Breast epithelium (tissue), 4 donors: ENCODE data around the gene ZNF407. TPM values are rescaled to one million over a fixed set of nuclear protein-coding genes. Genes with fewer than 3 reads are reported as not detected.

Experiments used
- DNase-seq, 2 donors: peaks; one replicate each; pipeline ENCODE4 v3.0.0-alpha.2; 2019; ENCODE audit warnings: low spot score in 2 of 2
- H3K27ac ChIP-seq, 2 donors: fragments of 200-600 bp; sonication (generic) in 1 of 2; one replicate each; pipeline ENCODE4 v1.5.1; 2016 to 2019; ENCODE audit warnings: mild to moderate bottlenecking in 1 of 2
- H3K27me3 ChIP-seq, 2 donors: fragments of 200-600 bp; sonication (generic) in 1 of 2; one replicate each; pipeline versions ENCODE4 v1.5.1 to v1.6.0; 2017 to 2019; ENCODE audit warnings: control low read depth in 1 of 2, mild to moderate bottlenecking in 1 of 2
- H3K36me3 ChIP-seq: fragments of 200-600 bp; one replicate; pipeline ENCODE4 v1.5.1; 2019
- H3K4me1 ChIP-seq, 2 donors: fragments of 200-600 bp; sonication (generic); one replicate each; pipeline ENCODE4 v1.5.1; 2016 to 2019; ENCODE audit warnings: control low read depth in 1 of 2
- H3K4me3 ChIP-seq, 3 donors: fragments of 200-600 bp; sonication (generic); 1 replicate in 2 of 3; 2 replicates in 1 of 3; pipeline ENCODE4 v1.5.1; 2016 to 2019; ENCODE audit warnings: mild to moderate bottlenecking in 3 of 3, moderate library complexity in 2 of 3
- H3K9me3 ChIP-seq, 2 donors: fragments of 200-600 bp; sonication (generic) in 1 of 2; one replicate each; pipeline ENCODE4 v1.5.1; 2016 to 2019; ENCODE audit warnings: control low read depth in 1 of 2
- CTCF ChIP-seq, 3 donors: fragments of 450-650 bp; IDR thresholded peaks; one replicate each; pipeline ENCODE4 v1.5.1; 2016 to 2017; ENCODE audit warnings: antibody characterized with exemption in 3 of 3, mild to moderate bottlenecking in 3 of 3, moderate library complexity in 3 of 3
- POLR2A ChIP-seq: fragments of 450-650 bp; IDR thresholded peaks from one replicate; pipeline ENCODE4 v1.6.1; 2016; ENCODE audit warnings: antibody characterized with exemption, mild to moderate bottlenecking, moderate library complexity
- POLR2AphosphoS5 ChIP-seq, 3 donors: sonication (generic); formaldehyde crosslinking; IDR thresholded peaks; one replicate each; pipeline ENCODE4 v1.6.1; 2017; ENCODE audit warnings: antibody characterized with exemption in 3 of 3
- intact Hi-C: fragments of 100-400 bp; cut with DNase I; formaldehyde crosslinking; loops from one replicate; pipeline ENCODE4 v1.15.1; 2023; ENCODE audit warnings: low total_unique reads
- total RNA-seq, 3 donors: library from RNA; depleted of rRNA; stranded (reverse); fragments of >200 nt; gene quantifications; one replicate each; pipeline ENCODE4 v1.1.0, GENCODE V29; 2016

ZNF407 gene
- total RNA-seq, 3 donors from 2014 or later: 14.9 to 30.1 (median 22.3) TPM

GRCh38 chr18:74995419-74995736 lies 397.7 kb downstream of the ZNF407 start:
- Histone ChIP-seq H3K27ac (no peak overlapping the region), H3K36me3 (no peaks in the 10 kb centered on the region), H3K27me3 (no peaks in the 10 kb centered on the region), H3K4me1 (no peaks in the 10 kb centered on the region), H3K9me3 (no peaks in the 10 kb centered on the region), H3K4me3 (no peak overlapping the region)
- intact Hi-C loops: loop anchor here (10.0 kb wide), 1 partner anchor 1401 kb away; no protein-coding TSS in a partner anchor
- TF ChIP-seq POLR2AphosphoS5 (IDR thresholded peaks at IDR 0.05) (no peak), POLR2A (no peak)
- no peak for DNase-seq

- intact Hi-C loops: loop anchor here (10.0 kb wide), 1 partner anchor 1401 kb away; no protein-coding TSS in a partner anchor
- no peak overlapping the region for H3K27ac ChIP-seq
Observed at GRCh38 chr18:74996055-74996454, 398.4 kb downstream of the ZNF407 start.

GRCh38 chr18:74996996-74997395 lies 399.3 kb downstream of the ZNF407 start:
- no peak for DNase-seq

More at GRCh38 chr18:74996055-74996454, 398.4 kb downstream of the ZNF407 start:
- no peaks in the 10 kb centered on the region for H3K27me3 ChIP-seq
- H3K4me3 ChIP-seq: no peak overlapping the region
- no peaks in the 10 kb centered on the region for H3K9me3 ChIP-seq
- no peaks in the 10 kb centered on the region for H3K4me1 ChIP-seq
- H3K36me3 ChIP-seq: no peaks in the 10 kb centered on the region
- TF ChIP-seq CTCF (IDR thresholded peaks at IDR 0.05) (no peak), POLR2AphosphoS5 (IDR thresholded peaks at IDR 0.05) (no peak), POLR2A (no peak)
- no peak for DNase-seq

GRCh38 chr18:75000920-75001319 lies 403.2 kb downstream of the ZNF407 start:
- Histone ChIP-seq H3K36me3 (no peaks in the 10 kb centered on the region), H3K27me3 (no peaks in the 10 kb centered on the region), H3K9me3 (no peaks in the 10 kb centered on the region), H3K4me3 (no peak overlapping the region), H3K4me1 (no peaks in the 10 kb centered on the region), H3K27ac (no peak overlapping the region)
- intact Hi-C loops: no loop called here
- DNase-seq: no peak
- TF ChIP-seq POLR2AphosphoS5 (IDR thresholded peaks at IDR 0.05) (no peak), CTCF (IDR thresholded peaks at IDR 0.05) (no peak), POLR2A (no peak)

More at GRCh38 chr18:74996996-74997395, 399.3 kb downstream of the ZNF407 start:
- Histone ChIP-seq H3K4me3 (no peak overlapping the region), H3K27me3 (no peaks in the 10 kb centered on the region), H3K27ac (no peak overlapping the region), H3K36me3 (no peaks in the 10 kb centered on the region), H3K4me1 (no peaks in the 10 kb centered on the region), H3K9me3 (no peaks in the 10 kb centered on the region)
- intact Hi-C loops: loop anchor here (10.0 kb wide), 1 partner anchor 1402 kb away; no protein-coding TSS in a partner anchor
- TF ChIP-seq CTCF (IDR thresholded peaks at IDR 0.05) (no peak), POLR2A (no peak), POLR2AphosphoS5 (IDR thresholded peaks at IDR 0.05) (no peak)

- DNase-seq: no peak
Observed at GRCh38 chr18:75003039-75003438, 405.4 kb downstream of the ZNF407 start.

More at GRCh38 chr18:75003039-75003438, 405.4 kb downstream of the ZNF407 start:
- H3K4me3 ChIP-seq: no peak overlapping the region
- no peaks in the 10 kb centered on the region for H3K4me1 ChIP-seq
- intact Hi-C loops: no loop called here
- no peaks in the 10 kb centered on the region for H3K9me3 ChIP-seq
- H3K36me3 ChIP-seq: no peaks in the 10 kb centered on the region
- TF ChIP-seq POLR2A (no peak), POLR2AphosphoS5 (IDR thresholded peaks at IDR 0.05) (no peak), CTCF (IDR thresholded peaks at IDR 0.05) (no peak)
- no peak overlapping the region for H3K27ac ChIP-seq
- no peaks in the 10 kb centered on the region for H3K27me3 ChIP-seq
